Neural progenitor cell (in vitro differentiated cells): ENCODE data around the gene EDC4. TPM values are rescaled to one million over a fixed set of nuclear protein-coding genes. Genes with fewer than 3 reads are reported as not detected.
A peak's percentile ranks its signal among the peaks of the same experiment; 100 is the strongest.

ENCODE experiments used
- DNase-seq: peaks from one replicate; pipeline ENCODE4 v3.0.0-alpha.2; 2016; ENCODE audit warnings: low spot score
- H2AFZ ChIP-seq: fragments of 200-600 bp; sonication (generic); replicated peaks from 2 replicates; pipeline ENCODE4 v1.6.1; 2016; ENCODE audit warnings: antibody characterized with exemption
- H3F3A ChIP-seq: fragments of 200-600 bp; sonication (generic); 2 replicates; pipeline ENCODE4 v1.6.1; 2016; ENCODE audit warnings: antibody characterized with exemption, low read depth
- H3K27ac ChIP-seq: fragments of 200-600 bp; sonication (generic); 2 replicates; pipeline ENCODE4 v1.5.1; 2016; ENCODE audit warnings: mild to moderate bottlenecking
- H3K27me3 ChIP-seq: fragments of 200-600 bp; sonication (generic); 2 replicates; pipeline ENCODE4 v1.6.1; 2016; ENCODE audit warnings: mild to moderate bottlenecking, moderate library complexity
- H3K36me3 ChIP-seq: fragments of 200-600 bp; sonication (generic); 2 replicates; pipeline ENCODE4 v1.5.1; 2016
- H3K4me1 ChIP-seq: fragments of 200-600 bp; sonication (generic); 2 replicates; pipeline ENCODE4 v1.6.1; 2016; ENCODE audit warnings: mixed run types
- H3K4me2 ChIP-seq: fragments of 200-600 bp; sonication (generic); 2 replicates; pipeline ENCODE4 v1.6.1; 2016
- H3K4me3 ChIP-seq: fragments of 200-600 bp; sonication (generic); 2 replicates; pipeline ENCODE4 v1.5.1; 2016
- H3K79me2 ChIP-seq: fragments of 200-600 bp; sonication (generic); 2 replicates; pipeline ENCODE4 v1.6.1; 2016; ENCODE audit warnings: low read depth
- H3K9ac ChIP-seq: fragments of 200-600 bp; sonication (generic); 2 replicates; pipeline ENCODE4 v1.6.1; 2016
- H3K9me3 ChIP-seq: fragments of 200-600 bp; sonication (generic); 2 replicates; pipeline ENCODE4 v1.5.1; 2016; ENCODE audit warnings: low read depth
- H4K20me1 ChIP-seq: fragments of 200-600 bp; sonication (generic); 2 replicates; pipeline ENCODE4 v1.6.1; 2016; ENCODE audit warnings: low read depth
- H3K27ac Mint-ChIP-seq: 3 replicates; pipeline ENCODE4 v1.8.0; 2021; ENCODE audit warnings: mixed read lengths
- H3K27me3 Mint-ChIP-seq: 2 replicates; pipeline ENCODE4 v1.8.0; 2022; ENCODE audit warnings: low read depth, mild to moderate bottlenecking, inconsistent platforms, moderate library complexity, mixed read lengths; ENCODE audit not compliant: insufficient read depth
- H3K36me3 Mint-ChIP-seq: 3 replicates; pipeline ENCODE4 v1.8.0; 2021; ENCODE audit warnings: mixed read lengths
- H3K4me1 Mint-ChIP-seq: 3 replicates; pipeline ENCODE4 v1.8.0; 2021; ENCODE audit warnings: mixed read lengths
- H3K4me3 Mint-ChIP-seq: 3 replicates; pipeline ENCODE4 v1.8.0; 2021; ENCODE audit warnings: mild to moderate bottlenecking, moderate library complexity, mixed read lengths
- H3K9me3 Mint-ChIP-seq: 3 replicates; pipeline ENCODE4 v1.8.0; 2020; ENCODE audit warnings: mixed read lengths
- CTCF ChIP-seq: fragments of 200-600 bp; sonication (generic); IDR thresholded peaks from 2 replicates; pipeline ENCODE4 v1.5.1; 2017; ENCODE audit warnings: antibody characterized with exemption, mild to moderate bottlenecking
- EZH2 ChIP-seq: fragments of 200-600 bp; sonication (generic); IDR thresholded peaks from 2 replicates; pipeline ENCODE4 v1.6.1; 2017; ENCODE audit warnings: antibody characterized with exemption, mild to moderate bottlenecking, moderate library complexity
- EZH2phosphoT487 ChIP-seq: fragments of 200-600 bp; sonication (generic); IDR thresholded peaks from 2 replicates; pipeline ENCODE4 v1.6.1; 2017; ENCODE audit warnings: antibody characterized with exemption
- total RNA-seq: library from RNA; depleted of rRNA; stranded (reverse); fragments of >200 nt; gene quantifications from 2 replicates; pipeline ENCODE4 v1.2.3, GENCODE V29; 2015; ENCODE audit warnings: low replicate concordance

The EDC4 gene
- total RNA-seq, 1 donor from 2014 or later = 32.7 TPM

- Histone ChIP-seq H3F3A (peaks cover 38% of the 10 kb centered on the region), H4K20me1 (peaks cover 24% of the 10 kb centered on the region), H3K9me3 (no peaks in the 10 kb centered on the region), H3K27me3 (no peaks in the 10 kb centered on the region), H3K9ac (peak within 1 kb of the TSS; percentile 61), H3K36me3 (no peaks in the 10 kb centered on the region), H3K4me3 (peak within 1 kb of the TSS; percentile 96), H3K27ac (peak within 1 kb of the TSS; percentile 91), H2AFZ (peak within 1 kb of the TSS; percentile 100), H3K79me2 (peaks cover 33% of the 10 kb centered on the region), H3K4me1 (peaks cover 24% of the 10 kb centered on the region), H3K4me2 (peak within 1 kb of the TSS; percentile 91)
- peak; percentile 98 for DNase-seq
- peaks cover 3% of the 10 kb centered on the region for H3K27me3 Mint-ChIP-seq
- peak within 1 kb of the TSS; percentile 93 for H3K4me3 Mint-ChIP-seq
- H3K36me3 Mint-ChIP-seq = no peaks in the 10 kb centered on the region
- peak within 1 kb of the TSS; percentile 97 for H3K27ac Mint-ChIP-seq
- no peaks in the 10 kb centered on the region for H3K9me3 Mint-ChIP-seq
- H3K4me1 Mint-ChIP-seq = peaks cover 35% of the 10 kb centered on the region
- TF ChIP-seq CTCF (peak; percentile 71), EZH2phosphoT487 (no peak), EZH2 (no peak)
These were observed 30.9 kb upstream of the EDC4 start, which contains the start of gene THAP11 for GRCh38 chr16:67841816-67842508. THAP11 (plus strand) TSS chr16:67842320; CDS start chr16:67842555, 235 bp downstream.

GRCh38 chr16:67842509-67843342 lies 30.1 kb upstream of the EDC4 start:
- no peaks in the 10 kb centered on the region for H3K36me3 Mint-ChIP-seq
- peak overlapping the region; percentile 74 for H3K27ac Mint-ChIP-seq
- no peaks in the 10 kb centered on the region for H3K36me3 ChIP-seq
- DNase-seq = peak; percentile 83
- peaks cover 38% of the 10 kb centered on the region for H3F3A ChIP-seq
- peak overlapping the region; percentile 91 for H3K4me2 ChIP-seq
- TF ChIP-seq EZH2phosphoT487 (no peak), CTCF (peak; percentile 54)
- H3K79me2 ChIP-seq = peaks cover 41% of the 10 kb centered on the region
- H3K27me3 ChIP-seq = no peaks in the 10 kb centered on the region
- H3K4me1 Mint-ChIP-seq = peaks cover 37% of the 10 kb centered on the region
- no peaks in the 10 kb centered on the region for H3K9me3 ChIP-seq
- peaks cover 24% of the 10 kb centered on the region for H3K4me1 ChIP-seq
- peak overlapping the region; percentile 100 for H2AFZ ChIP-seq
- no peaks in the 10 kb centered on the region for H3K27me3 Mint-ChIP-seq
- H3K27ac ChIP-seq = no peak overlapping the region
- peak overlapping the region; percentile 93 for H3K4me3 Mint-ChIP-seq
- no peaks in the 10 kb centered on the region for H3K9me3 Mint-ChIP-seq
- H3K9ac ChIP-seq = peak overlapping the region; percentile 44
- H4K20me1 ChIP-seq = peaks cover 31% of the 10 kb centered on the region
- peak overlapping the region; percentile 96 for H3K4me3 ChIP-seq

- Histone ChIP-seq H3K79me2 (peaks cover 47% of the 10 kb centered on the region), H3K36me3 (no peaks in the 10 kb centered on the region)
- peaks cover 42% of the 10 kb centered on the region for H3K4me1 Mint-ChIP-seq
These were observed 29.5 kb upstream of the EDC4 start for GRCh38 chr16:67843343-67843765.

More at GRCh38 chr16:67843343-67843765, 29.5 kb upstream of the EDC4 start:
- H3F3A ChIP-seq = peaks cover 38% of the 10 kb centered on the region
- H3K4me1 ChIP-seq = peaks cover 31% of the 10 kb centered on the region
- Mint-ChIP-seq H3K9me3 (no peaks in the 10 kb centered on the region), H3K36me3 (peaks cover 2% of the 10 kb centered on the region), H3K4me3 (peak overlapping the region; percentile 93), H3K27me3 (no peaks in the 10 kb centered on the region), H3K27ac (peak overlapping the region; percentile 74)
- H4K20me1 ChIP-seq = peaks cover 37% of the 10 kb centered on the region
- H2AFZ ChIP-seq = no peak overlapping the region
- no peaks in the 10 kb centered on the region for H3K9me3 ChIP-seq
- peak overlapping the region; percentile 96 for H3K4me3 ChIP-seq
- TF ChIP-seq CTCF (no peak), EZH2 (no peak), EZH2phosphoT487 (no peak)
- no peaks in the 10 kb centered on the region for H3K27me3 ChIP-seq
- no peak for DNase-seq
- peak overlapping the region; percentile 91 for H3K4me2 ChIP-seq
- peak overlapping the region; percentile 44 for H3K9ac ChIP-seq
- H3K27ac ChIP-seq = no peak overlapping the region
